Liver (tissue), 9 donors: ENCODE results near the gene NPAS4. TPM values are rescaled to one million over a fixed set of nuclear protein-coding genes. Genes with fewer than 3 reads are reported as not detected.

Source experiments
- DNase-seq: peaks from one replicate; pipeline ENCODE4 v3.0.0-alpha.2; 2017; ENCODE audit warnings: low spot score
- H3K27ac ChIP-seq, 2 donors: one replicate each; pipeline ENCODE4 v1.7.0; 2013; ENCODE audit warnings: inconsistent platforms in 2 of 2, low read length in 2 of 2, control low read depth in 1 of 2, low read depth in 1 of 2, mild to moderate bottlenecking in 1 of 2
- H3K27me3 ChIP-seq, 4 donors: one replicate each; pipeline versions ENCODE4 v1.6.1 to v1.7.0; 2013; ENCODE audit warnings: low read length in 3 of 4, inconsistent platforms in 1 of 4, mild to moderate bottlenecking in 1 of 4, moderate library complexity in 1 of 4; ENCODE audit not compliant: control insufficient read depth in 4 of 4, insufficient read depth in 4 of 4
- H3K36me3 ChIP-seq, 4 donors: one replicate each; pipeline versions ENCODE4 v1.6.1 to v1.7.0; 2013; ENCODE audit warnings: low read length in 3 of 4, mild to moderate bottlenecking in 3 of 4, low read depth in 1 of 4, moderate library complexity in 1 of 4; ENCODE audit not compliant: control insufficient read depth in 4 of 4, insufficient read depth in 3 of 4
- H3K4me1 ChIP-seq, 4 donors: one replicate each; pipeline versions ENCODE4 v1.6.1 to v1.7.0; 2013; ENCODE audit warnings: low read length in 3 of 4, mild to moderate bottlenecking in 3 of 4, moderate library complexity in 1 of 4; ENCODE audit not compliant: control insufficient read depth in 4 of 4, insufficient read depth in 4 of 4
- H3K4me3 ChIP-seq, 3 donors: one replicate each; pipeline versions ENCODE4 v1.6.1 to v1.7.0; 2013; ENCODE audit warnings: low read length in 3 of 3, control low read depth in 1 of 3, low read depth in 1 of 3, mild to moderate bottlenecking in 1 of 3
- H3K9ac ChIP-seq, 2 donors: one replicate each; pipeline ENCODE4 v1.7.0; 2013; ENCODE audit warnings: low read length in 2 of 2, mild to moderate bottlenecking in 2 of 2, moderate library complexity in 2 of 2, control low read depth in 1 of 2, low read depth in 1 of 2
- H3K9me3 ChIP-seq, 4 donors: one replicate each; pipeline versions ENCODE4 v1.6.1 to v1.7.0; 2013; ENCODE audit warnings: low read length in 3 of 4; ENCODE audit not compliant: control insufficient read depth in 4 of 4
- EGR1 ChIP-seq, 2 donors: IDR thresholded peaks; 2 replicates each; pipeline ENCODE4 v1.6.1; 2016 to 2018; ENCODE audit warnings: antibody characterized with exemption in 2 of 2, low read depth in 2 of 2
- FOXA1 ChIP-seq: IDR thresholded peaks from 2 replicates; pipeline ENCODE4 v1.6.1; 2016; ENCODE audit warnings: antibody characterized with exemption
- GABPA ChIP-seq, 2 donors: IDR thresholded peaks in 1 of 2; conservative IDR thresholded peaks in 1 of 2; 2 replicates each; pipeline ENCODE4 v1.6.1; 2016; ENCODE audit warnings: antibody characterized with exemption in 2 of 2, mild to moderate bottlenecking in 1 of 2, moderate library complexity in 1 of 2
- HNF4A ChIP-seq, 2 donors: conservative IDR thresholded peaks; 2 replicates each; pipeline ENCODE4 v1.6.1; 2016; ENCODE audit warnings: antibody characterized with exemption in 2 of 2, mild to moderate bottlenecking in 2 of 2
- HNF4G ChIP-seq: IDR thresholded peaks from 2 replicates; pipeline ENCODE4 v1.6.1; 2016; ENCODE audit warnings: antibody characterized with exemption
- JUND ChIP-seq, 2 donors: IDR thresholded peaks; 2 replicates each; pipeline ENCODE4 v1.6.1; 2016; ENCODE audit warnings: antibody characterized with exemption in 2 of 2
- NR2F2 ChIP-seq: IDR thresholded peaks from 2 replicates; pipeline ENCODE4 v1.6.1; 2016; ENCODE audit warnings: antibody characterized with exemption
- RXRA ChIP-seq, 2 donors: IDR thresholded peaks; 2 replicates each; pipeline ENCODE4 v1.6.1; 2017 to 2018; ENCODE audit warnings: antibody characterized with exemption in 2 of 2, mild to moderate bottlenecking in 1 of 2
- TAF1 ChIP-seq: conservative IDR thresholded peaks from 2 replicates; pipeline ENCODE4 v1.6.1; 2016; ENCODE audit warnings: antibody characterized with exemption, mild to moderate bottlenecking
- YY1 ChIP-seq: IDR thresholded peaks from 2 replicates; pipeline ENCODE4 v1.6.1; 2016; ENCODE audit warnings: antibody characterized with exemption, mild to moderate bottlenecking
- WGBS: extraction: QIAGEN DNeasy Blood & Tissue Kit; methylation state at CpG from one replicate; pipeline ENCODE4 v1.1.7; 2013; 5-methylcytosine and 5-hydroxymethylcytosine counted together
- polyA plus RNA-seq, 2 donors: library from polyadenylated mRNA; stranded (reverse) in 1 of 2; unstranded in 1 of 2; fragments of 200-250 nt in 1 of 2; fragments of >200 nt in 1 of 2; fragmentation: Nextera tagmentation in 1 of 2; extraction: Ambion mirVana in 1 of 2; gene quantifications; one replicate each; pipeline versions ENCODE4 v1.2.1 to v1.2.3, GENCODE V29; 2013 to 2015
- total RNA-seq, 2 donors: library from RNA; depleted of rRNA; stranded (reverse); fragments of >200 nt; gene quantifications; one replicate each; pipeline ENCODE4 v1.2.3, GENCODE V29; 2014
- TF ChIP-seq, protein P1 (sequence below): IDR thresholded peaks from 2 replicates; pipeline ENCODE4 v1.6.1; 2016; ENCODE audit warnings: antibody characterized with exemption
- TF ChIP-seq, protein P2 (sequence below): IDR thresholded peaks from 2 replicates; pipeline ENCODE4 v1.6.1; 2016; ENCODE audit warnings: antibody characterized with exemption, mild to moderate bottlenecking
- TF ChIP-seq, protein P3 (sequence below): IDR thresholded peaks from 2 replicates; pipeline ENCODE4 v1.6.1; 2016; ENCODE audit warnings: antibody characterized with exemption
- TF ChIP-seq, protein P4 (sequence below): IDR thresholded peaks from 2 replicates; pipeline ENCODE4 v1.6.1; 2016; ENCODE audit warnings: antibody characterized with exemption
- donor health status: healthy.
- donor health status: healthy.
- donor health status: healthy.
- donor health status: healthy.
- donor health status: healthy.

Gene NPAS4
- total and polyA plus RNA-seq, 4 donors = 0.01 TPM; not detected in 3

DNA sequence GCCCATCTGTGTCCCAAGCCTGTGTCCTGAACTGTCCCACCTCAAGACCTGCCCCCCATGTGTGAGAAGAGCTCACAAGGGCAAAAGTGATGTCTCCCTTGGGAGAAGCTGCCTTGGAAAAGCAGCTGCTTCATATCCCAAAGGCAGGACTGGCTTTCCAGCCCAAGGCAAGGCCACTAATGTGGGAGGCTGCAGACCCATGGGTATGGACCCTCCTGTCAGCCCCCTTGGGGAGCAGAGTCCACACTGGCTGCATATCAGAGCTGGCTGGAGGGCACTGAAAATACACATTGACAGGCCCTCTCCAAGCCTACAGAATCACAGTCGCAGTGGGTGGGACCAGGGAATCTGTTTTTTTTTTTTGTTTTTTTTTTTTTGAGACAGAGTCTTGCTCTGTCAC, 48.6 kb downstream of the NPAS4 start:
- Histone ChIP-seq H3K9me3 (no peaks in the 10 kb centered on the region), H3K4me1 (peaks cover 4 to 16% (median 10%) of the 10 kb centered on the region in 4 donors), H3K27me3 (no peaks in the 10 kb centered on the region), H3K9ac (no peak overlapping the region), H3K4me3 (no peak overlapping the region), H3K27ac (no peak overlapping the region), H3K36me3 (peaks cover 0 to 8% (median 0%) of the 10 kb centered on the region in 4 donors)
- 92% methylated on average over 1 of the region's 1 CpG for WGBS
- TF ChIP-seq YY1 (no peak), RXRA (IDR thresholded peaks at IDR 0.05) (no peak), JUND (IDR thresholded peaks at IDR 0.05) (no peak), HNF4A (conservative IDR thresholded peaks at IDR 0.05) (no peak), EGR1 (IDR thresholded peaks at IDR 0.05; ENCODE audit: low read depth in 2 of 2) (no peak), FOXA1 (no peak), NR2F2 (no peak), GABPA (IDR thresholded peaks at IDR 0.05 in 1 of 2, conservative IDR thresholded peaks at IDR 0.05 in 1 of 2) (no peak), TAF1 (no peak), HNF4G (no peak)
- TF ChIP-seq, protein P1, sequence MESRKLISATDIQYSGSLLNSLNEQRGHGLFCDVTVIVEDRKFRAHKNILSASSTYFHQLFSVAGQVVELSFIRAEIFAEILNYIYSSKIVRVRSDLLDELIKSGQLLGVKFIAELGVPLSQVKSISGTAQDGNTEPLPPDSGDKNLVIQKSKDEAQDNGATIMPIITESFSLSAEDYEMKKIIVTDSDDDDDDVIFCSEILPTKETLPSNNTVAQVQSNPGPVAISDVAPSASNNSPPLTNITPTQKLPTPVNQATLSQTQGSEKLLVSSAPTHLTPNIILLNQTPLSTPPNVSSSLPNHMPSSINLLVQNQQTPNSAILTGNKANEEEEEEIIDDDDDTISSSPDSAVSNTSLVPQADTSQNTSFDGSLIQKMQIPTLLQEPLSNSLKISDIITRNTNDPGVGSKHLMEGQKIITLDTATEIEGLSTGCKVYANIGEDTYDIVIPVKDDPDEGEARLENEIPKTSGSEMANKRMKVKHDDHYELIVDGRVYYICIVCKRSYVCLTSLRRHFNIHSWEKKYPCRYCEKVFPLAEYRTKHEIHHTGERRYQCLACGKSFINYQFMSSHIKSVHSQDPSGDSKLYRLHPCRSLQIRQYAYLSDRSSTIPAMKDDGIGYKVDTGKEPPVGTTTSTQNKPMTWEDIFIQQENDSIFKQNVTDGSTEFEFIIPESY = no peak
- TF ChIP-seq, protein P2, sequence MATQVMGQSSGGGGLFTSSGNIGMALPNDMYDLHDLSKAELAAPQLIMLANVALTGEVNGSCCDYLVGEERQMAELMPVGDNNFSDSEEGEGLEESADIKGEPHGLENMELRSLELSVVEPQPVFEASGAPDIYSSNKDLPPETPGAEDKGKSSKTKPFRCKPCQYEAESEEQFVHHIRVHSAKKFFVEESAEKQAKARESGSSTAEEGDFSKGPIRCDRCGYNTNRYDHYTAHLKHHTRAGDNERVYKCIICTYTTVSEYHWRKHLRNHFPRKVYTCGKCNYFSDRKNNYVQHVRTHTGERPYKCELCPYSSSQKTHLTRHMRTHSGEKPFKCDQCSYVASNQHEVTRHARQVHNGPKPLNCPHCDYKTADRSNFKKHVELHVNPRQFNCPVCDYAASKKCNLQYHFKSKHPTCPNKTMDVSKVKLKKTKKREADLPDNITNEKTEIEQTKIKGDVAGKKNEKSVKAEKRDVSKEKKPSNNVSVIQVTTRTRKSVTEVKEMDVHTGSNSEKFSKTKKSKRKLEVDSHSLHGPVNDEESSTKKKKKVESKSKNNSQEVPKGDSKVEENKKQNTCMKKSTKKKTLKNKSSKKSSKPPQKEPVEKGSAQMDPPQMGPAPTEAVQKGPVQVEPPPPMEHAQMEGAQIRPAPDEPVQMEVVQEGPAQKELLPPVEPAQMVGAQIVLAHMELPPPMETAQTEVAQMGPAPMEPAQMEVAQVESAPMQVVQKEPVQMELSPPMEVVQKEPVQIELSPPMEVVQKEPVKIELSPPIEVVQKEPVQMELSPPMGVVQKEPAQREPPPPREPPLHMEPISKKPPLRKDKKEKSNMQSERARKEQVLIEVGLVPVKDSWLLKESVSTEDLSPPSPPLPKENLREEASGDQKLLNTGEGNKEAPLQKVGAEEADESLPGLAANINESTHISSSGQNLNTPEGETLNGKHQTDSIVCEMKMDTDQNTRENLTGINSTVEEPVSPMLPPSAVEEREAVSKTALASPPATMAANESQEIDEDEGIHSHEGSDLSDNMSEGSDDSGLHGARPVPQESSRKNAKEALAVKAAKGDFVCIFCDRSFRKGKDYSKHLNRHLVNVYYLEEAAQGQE = no peak
- TF ChIP-seq, protein P3, sequence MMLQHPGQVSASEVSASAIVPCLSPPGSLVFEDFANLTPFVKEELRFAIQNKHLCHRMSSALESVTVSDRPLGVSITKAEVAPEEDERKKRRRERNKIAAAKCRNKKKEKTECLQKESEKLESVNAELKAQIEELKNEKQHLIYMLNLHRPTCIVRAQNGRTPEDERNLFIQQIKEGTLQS = no peak
- TF ChIP-seq, protein P4, sequence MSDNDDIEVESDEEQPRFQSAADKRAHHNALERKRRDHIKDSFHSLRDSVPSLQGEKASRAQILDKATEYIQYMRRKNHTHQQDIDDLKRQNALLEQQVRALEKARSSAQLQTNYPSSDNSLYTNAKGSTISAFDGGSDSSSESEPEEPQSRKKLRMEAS = no peak
- no peak for DNase-seq

DNA sequence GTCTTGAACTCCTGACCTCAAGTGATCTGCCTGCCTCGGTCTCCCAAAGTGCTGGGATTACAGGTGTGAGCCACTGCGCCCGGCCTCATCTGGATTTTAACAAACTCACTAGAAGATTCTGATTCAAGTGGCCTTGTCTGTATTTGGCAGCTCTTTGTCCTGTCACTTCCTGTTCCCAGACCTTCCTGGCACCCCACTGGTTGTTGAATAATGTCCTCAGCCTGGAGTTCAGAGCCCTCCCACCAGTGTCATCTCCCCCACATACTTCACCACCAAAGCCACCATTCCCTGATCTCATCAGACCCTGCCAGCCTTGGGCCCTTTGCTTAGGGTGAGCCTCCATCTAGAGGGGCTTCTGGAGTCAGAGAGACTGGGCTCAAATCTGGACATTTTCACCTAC, 49.2 kb downstream of the NPAS4 start:
- Histone ChIP-seq H3K9me3 (no peaks in the 10 kb centered on the region), H3K27me3 (no peaks in the 10 kb centered on the region), H3K4me1 (peaks cover 4 to 16% (median 10%) of the 10 kb centered on the region in 4 donors), H3K4me3 (no peak overlapping the region), H3K27ac (no peak overlapping the region), H3K36me3 (peaks cover 0 to 8% (median 0%) of the 10 kb centered on the region in 4 donors), H3K9ac (no peak overlapping the region)
- no peak for DNase-seq
- TF ChIP-seq RXRA (IDR thresholded peaks at IDR 0.05) (no peak), EGR1 (IDR thresholded peaks at IDR 0.05; ENCODE audit: low read depth in 2 of 2) (no peak), NR2F2 (no peak), HNF4A (conservative IDR thresholded peaks at IDR 0.05) (no peak)
- TF ChIP-seq, protein P2 = no peak
- TF ChIP-seq, protein P3 = no peak
- WGBS = 87% methylated on average over 3 of the region's 3 CpGs
